ENCODE results near the gene CDNF.
"Not testable (repeated sequence)": the region's sequence is repeated elsewhere in the genome, so short reads cannot be mapped to it uniquely, and the experiment has no call there.

The CDNF gene

DNA sequence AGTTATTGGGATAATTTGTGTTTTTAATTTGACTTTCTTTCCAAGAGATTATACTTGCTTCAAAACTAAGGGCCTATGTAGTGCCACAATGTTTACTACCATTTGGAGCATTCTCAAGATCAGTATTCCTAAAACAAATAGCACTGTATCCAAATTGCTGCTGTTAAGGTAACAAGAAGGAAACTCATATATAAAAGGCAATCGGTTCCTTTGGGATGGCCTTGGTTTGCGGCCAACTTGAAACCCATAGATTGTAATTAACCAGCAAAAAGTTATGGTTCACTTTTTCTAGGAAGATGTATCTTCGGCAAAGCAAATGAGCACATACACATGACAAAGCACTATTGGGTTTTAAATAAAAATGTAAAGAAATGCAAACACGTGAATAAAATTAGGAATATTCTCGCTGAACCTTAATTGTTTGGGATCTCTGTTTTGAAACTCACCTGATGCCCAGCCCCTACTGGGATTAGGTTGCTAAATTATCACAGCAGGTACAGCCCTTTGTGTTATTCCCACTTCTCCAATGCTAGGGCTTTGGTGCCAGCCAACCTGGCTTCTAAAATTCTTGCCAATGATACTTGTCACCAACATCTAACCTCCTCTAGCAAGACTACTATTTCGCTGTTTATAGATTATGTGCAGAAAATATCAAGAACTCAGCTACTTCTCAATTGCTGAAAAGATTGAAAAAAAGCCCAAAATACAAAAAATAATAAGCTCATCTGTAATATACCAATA is 16.0 kb downstream of the CDNF start:
- H3K9ac ChIP-seq (ENCODE audit: low read depth in 1 of 2, low read length in 2 of 2), result no peak overlapping the region
- H3K36me3 ChIP-seq (ENCODE audit: control insufficient read depth in 2 of 2, insufficient read depth in 2 of 2, low read length in 2 of 2), result no peaks in the 10 kb centered on the region
- no peaks in the 10 kb centered on the region for H3K27me3 ChIP-seq (ENCODE audit: control insufficient read depth in 2 of 2, insufficient read depth in 2 of 2, low read length in 2 of 2)
- H3K4me3 ChIP-seq (ENCODE audit: low read length in 2 of 2), result no peak overlapping the region
- H3K4me1 ChIP-seq (ENCODE audit: control insufficient read depth in 2 of 2, insufficient read depth in 2 of 2, low read length in 2 of 2), result peaks cover 0 to 3% of the 10 kb centered on the region in 2 donors
- H3K9me3 ChIP-seq (ENCODE audit: control insufficient read depth in 2 of 2, low read length in 2 of 2), result no peaks in the 10 kb centered on the region
- no peak overlapping the region for H3K27ac ChIP-seq (ENCODE audit: low read depth in 2 of 2, low read length in 2 of 2)

DNA sequence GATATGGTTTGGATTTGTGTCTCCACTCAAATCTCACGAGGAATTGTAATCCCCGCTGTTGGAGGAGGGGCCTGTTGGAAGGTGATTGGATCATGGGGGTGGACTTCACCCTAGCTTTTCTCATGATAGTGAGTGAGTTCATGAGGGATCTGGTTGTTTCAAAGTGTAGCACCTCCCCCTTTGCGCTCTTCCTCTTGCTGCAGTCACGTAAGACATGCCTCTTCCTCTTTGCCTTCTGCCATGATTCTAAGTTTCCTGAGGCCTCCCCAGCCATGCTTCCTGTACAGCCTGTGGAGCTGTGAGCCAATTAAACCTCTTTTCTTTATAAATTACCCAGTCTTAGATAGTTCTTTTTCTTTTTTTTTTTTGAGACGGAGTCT is 17.1 kb downstream of the CDNF start:
- H3K9ac ChIP-seq (ENCODE audit: low read depth in 1 of 2, low read length in 2 of 2), result no peak overlapping the region
- no peaks in the 10 kb centered on the region for H3K27me3 ChIP-seq (ENCODE audit: control insufficient read depth in 2 of 2, insufficient read depth in 2 of 2, low read length in 2 of 2)
- no peak overlapping the region for H3K4me3 ChIP-seq (ENCODE audit: low read length in 2 of 2)
- H3K27ac ChIP-seq (ENCODE audit: low read depth in 2 of 2, low read length in 2 of 2), result no peak overlapping the region
- peaks cover 0 to 3% of the 10 kb centered on the region in 2 donors for H3K4me1 ChIP-seq (ENCODE audit: control insufficient read depth in 2 of 2, insufficient read depth in 2 of 2, low read length in 2 of 2)
- H3K9me3 ChIP-seq (ENCODE audit: control insufficient read depth in 2 of 2, low read length in 2 of 2), result no peaks in the 10 kb centered on the region
- H3K36me3 ChIP-seq (ENCODE audit: control insufficient read depth in 2 of 2, insufficient read depth in 2 of 2, low read length in 2 of 2), result no peaks in the 10 kb centered on the region

DNA sequence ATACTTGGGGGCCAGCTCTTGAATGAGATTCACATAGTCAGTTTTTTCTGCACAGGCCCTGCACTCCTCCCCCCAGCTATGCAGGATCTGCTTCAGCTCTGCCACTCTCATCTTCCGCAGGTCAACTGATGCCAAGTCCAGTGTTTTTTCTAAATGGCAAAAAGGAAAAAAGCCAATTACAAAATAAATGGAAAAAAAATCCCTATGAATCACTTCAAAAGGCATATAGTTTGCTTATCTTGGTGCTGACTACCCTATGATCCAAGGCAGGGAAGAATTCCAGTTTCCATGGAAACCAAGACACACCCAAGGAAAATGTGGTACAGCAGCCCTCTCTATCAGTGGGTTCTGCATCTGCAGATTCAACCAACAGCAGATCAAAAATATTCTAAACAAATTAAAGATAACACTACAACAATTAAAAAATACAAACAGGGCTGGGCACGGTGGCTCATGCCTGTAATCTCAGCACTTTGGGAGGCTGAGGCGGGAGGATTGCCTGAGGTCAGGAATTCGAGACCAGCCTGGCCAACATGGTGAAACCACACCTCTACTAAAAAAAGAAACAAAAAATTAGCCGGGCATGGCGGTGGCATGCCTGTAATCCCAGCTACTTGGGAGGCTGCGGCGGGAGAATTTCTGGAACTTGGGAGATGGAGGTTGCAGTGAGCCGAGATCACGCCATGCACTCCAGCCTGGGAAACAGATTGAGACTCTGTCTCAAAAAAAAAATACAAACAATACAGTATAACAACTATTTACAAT is 17.6 kb downstream of the CDNF start:
- Histone ChIP-seq H3K27me3 (ENCODE audit: control insufficient read depth in 2 of 2, insufficient read depth in 2 of 2, low read length in 2 of 2) (no peaks in the 10 kb centered on the region), H3K36me3 (ENCODE audit: control insufficient read depth in 2 of 2, insufficient read depth in 2 of 2, low read length in 2 of 2) (no peaks in the 10 kb centered on the region), H3K9ac (ENCODE audit: low read depth in 1 of 2, low read length in 2 of 2) (no peak overlapping the region), H3K4me3 (ENCODE audit: low read length in 2 of 2) (no peak overlapping the region), H3K4me1 (ENCODE audit: control insufficient read depth in 2 of 2, insufficient read depth in 2 of 2, low read length in 2 of 2) (peaks cover 0 to 3% of the 10 kb centered on the region in 2 donors), H3K27ac (ENCODE audit: low read depth in 2 of 2, low read length in 2 of 2) (no peak overlapping the region), H3K9me3 (ENCODE audit: control insufficient read depth in 2 of 2, low read length in 2 of 2) (no peaks in the 10 kb centered on the region)

DNA sequence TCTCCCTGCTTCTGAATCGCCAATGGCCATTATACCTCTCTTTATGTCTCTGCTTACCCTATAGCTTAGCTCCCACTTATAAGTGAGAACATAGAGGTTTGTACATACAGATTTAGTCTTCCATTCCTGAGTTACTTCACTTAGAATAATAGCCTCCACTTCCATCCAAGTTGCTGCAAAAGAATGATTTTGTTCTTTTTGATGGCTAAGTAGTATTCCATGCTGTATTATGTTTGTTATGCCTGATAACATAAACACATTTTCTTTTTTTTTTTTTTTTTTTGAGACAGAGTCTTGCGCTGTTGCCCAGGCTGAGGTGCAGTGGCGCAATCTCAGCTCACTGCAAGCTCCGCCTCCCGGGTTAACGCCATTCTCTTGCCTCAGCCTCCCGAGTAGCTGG is 21.1 kb downstream of the CDNF start:
- H3K4me1 ChIP-seq (ENCODE audit: control insufficient read depth in 2 of 2, insufficient read depth in 2 of 2, low read length in 2 of 2); H3K9ac ChIP-seq (ENCODE audit: low read depth in 1 of 2, low read length in 2 of 2); H3K27ac ChIP-seq (ENCODE audit: low read depth in 2 of 2, low read length in 2 of 2); H3K9me3 ChIP-seq (ENCODE audit: control insufficient read depth in 2 of 2, low read length in 2 of 2); H3K4me3 ChIP-seq (ENCODE audit: low read length in 2 of 2); H3K27me3 ChIP-seq (ENCODE audit: control insufficient read depth in 2 of 2, insufficient read depth in 2 of 2, low read length in 2 of 2); H3K36me3 ChIP-seq (ENCODE audit: control insufficient read depth in 2 of 2, insufficient read depth in 2 of 2, low read length in 2 of 2): not testable (repeated sequence)

DNA sequence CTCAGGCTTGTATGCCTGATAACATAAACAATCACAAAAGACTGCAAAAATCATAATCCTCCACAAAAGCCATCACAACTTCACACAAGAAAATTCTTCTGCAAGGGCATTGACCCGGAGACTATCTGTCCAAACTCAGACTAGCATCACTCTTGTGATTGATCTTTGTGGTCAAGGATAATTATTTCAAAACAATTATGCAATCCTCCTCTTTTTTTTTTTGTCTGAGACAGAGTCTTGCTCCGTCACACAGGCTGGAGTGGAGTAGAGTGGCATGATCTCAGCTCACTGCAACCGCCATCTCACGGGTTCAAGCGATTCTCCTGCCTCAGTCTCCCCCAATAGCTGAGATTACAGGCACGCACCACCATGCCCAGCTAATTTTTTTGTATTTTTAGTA is 22.2 kb downstream of the CDNF start:
- Histone ChIP-seq H3K27ac (ENCODE audit: low read depth in 2 of 2, low read length in 2 of 2) (no peak overlapping the region), H3K4me3 (ENCODE audit: low read length in 2 of 2) (no peak overlapping the region), H3K36me3 (ENCODE audit: control insufficient read depth in 2 of 2, insufficient read depth in 2 of 2, low read length in 2 of 2) (no peaks in the 10 kb centered on the region), H3K9ac (ENCODE audit: low read depth in 1 of 2, low read length in 2 of 2) (no peak overlapping the region), H3K4me1 (ENCODE audit: control insufficient read depth in 2 of 2, insufficient read depth in 2 of 2, low read length in 2 of 2) (no peaks in the 10 kb centered on the region), H3K9me3 (ENCODE audit: control insufficient read depth in 2 of 2, low read length in 2 of 2) (no peaks in the 10 kb centered on the region), H3K27me3 (ENCODE audit: control insufficient read depth in 2 of 2, insufficient read depth in 2 of 2, low read length in 2 of 2) (no peaks in the 10 kb centered on the region)

DNA sequence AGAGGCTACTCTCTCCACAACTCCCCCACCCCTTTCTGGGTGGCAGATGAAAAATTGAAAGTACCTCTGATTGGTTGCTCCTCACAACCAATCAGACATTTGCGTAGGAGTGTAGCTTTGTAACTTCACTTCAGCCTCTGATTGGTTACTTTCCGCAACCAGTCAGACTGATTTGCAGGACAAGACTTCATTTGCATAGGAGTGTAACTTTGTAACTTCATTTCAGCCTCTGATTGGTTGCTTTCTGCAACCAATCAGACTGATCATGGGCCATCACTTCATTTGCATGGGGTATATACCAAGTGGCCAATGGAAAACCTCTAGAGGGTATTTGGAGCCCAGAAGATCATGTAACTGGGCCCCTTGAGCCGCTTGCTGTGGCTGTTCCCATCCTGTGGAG is 25.6 kb downstream of the CDNF start:
- Histone ChIP-seq H3K36me3 (ENCODE audit: control insufficient read depth in 2 of 2, insufficient read depth in 2 of 2, low read length in 2 of 2) (no peaks in the 10 kb centered on the region), H3K4me3 (ENCODE audit: low read length in 2 of 2) (no peak overlapping the region), H3K9me3 (ENCODE audit: control insufficient read depth in 2 of 2, low read length in 2 of 2) (no peaks in the 10 kb centered on the region), H3K9ac (ENCODE audit: low read depth in 1 of 2, low read length in 2 of 2) (no peak overlapping the region), H3K27ac (ENCODE audit: low read depth in 2 of 2, low read length in 2 of 2) (no peak overlapping the region), H3K27me3 (ENCODE audit: control insufficient read depth in 2 of 2, insufficient read depth in 2 of 2, low read length in 2 of 2) (no peaks in the 10 kb centered on the region), H3K4me1 (ENCODE audit: control insufficient read depth in 2 of 2, insufficient read depth in 2 of 2, low read length in 2 of 2) (no peaks in the 10 kb centered on the region)

DNA sequence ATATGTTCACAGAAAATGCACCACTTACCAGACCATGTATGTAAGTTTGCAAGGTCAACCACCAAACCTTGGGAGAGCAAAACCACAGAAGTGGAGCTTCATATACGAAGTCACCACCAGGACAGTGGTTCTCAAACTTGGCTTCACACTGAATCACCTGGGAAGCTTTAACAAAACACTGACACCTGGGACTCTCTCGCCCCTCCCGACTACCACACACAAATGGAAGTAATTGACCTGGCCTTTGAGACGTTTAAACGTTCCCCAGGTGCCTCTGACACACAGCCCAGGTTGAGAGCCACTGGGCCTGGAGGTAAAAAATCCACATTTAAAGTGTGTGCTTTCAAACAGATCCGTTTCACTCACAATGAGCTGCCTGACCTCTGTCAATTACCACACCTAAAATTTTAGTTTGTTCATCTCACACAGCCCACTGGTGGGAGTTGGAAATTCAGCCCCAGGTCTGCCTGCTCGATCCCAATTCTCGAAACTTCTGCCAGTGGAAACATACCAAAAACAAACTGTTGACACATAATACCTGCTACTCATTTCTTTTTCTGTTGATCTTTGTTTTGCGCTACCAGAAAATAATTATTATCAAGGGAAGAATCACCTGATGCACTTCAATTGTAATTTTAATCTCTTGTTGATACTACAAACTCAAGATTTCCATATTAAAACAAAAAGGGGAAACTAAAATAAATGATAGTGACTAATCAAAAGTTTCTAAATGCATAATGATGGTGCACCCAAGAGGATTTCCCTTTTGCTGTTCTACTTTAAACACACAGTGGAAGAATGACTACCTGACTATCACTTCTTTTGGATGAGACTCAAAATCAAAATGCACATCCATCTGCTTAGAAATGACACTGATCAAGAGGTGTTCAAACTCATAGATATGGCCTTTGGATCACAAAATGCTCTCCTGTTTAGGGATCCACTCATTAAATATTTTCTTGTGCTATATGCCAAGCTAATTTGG is 26.6 kb downstream of the CDNF start:
- Histone ChIP-seq H3K27ac (ENCODE audit: low read depth in 2 of 2, low read length in 2 of 2) (no peak overlapping the region), H3K4me3 (ENCODE audit: low read length in 2 of 2) (no peak overlapping the region), H3K27me3 (ENCODE audit: control insufficient read depth in 2 of 2, insufficient read depth in 2 of 2, low read length in 2 of 2) (no peaks in the 10 kb centered on the region), H3K9ac (ENCODE audit: low read depth in 1 of 2, low read length in 2 of 2) (no peak overlapping the region), H3K4me1 (ENCODE audit: control insufficient read depth in 2 of 2, insufficient read depth in 2 of 2, low read length in 2 of 2) (no peaks in the 10 kb centered on the region), H3K9me3 (ENCODE audit: control insufficient read depth in 2 of 2, low read length in 2 of 2) (no peaks in the 10 kb centered on the region), H3K36me3 (ENCODE audit: control insufficient read depth in 2 of 2, insufficient read depth in 2 of 2, low read length in 2 of 2) (no peaks in the 10 kb centered on the region)

DNA sequence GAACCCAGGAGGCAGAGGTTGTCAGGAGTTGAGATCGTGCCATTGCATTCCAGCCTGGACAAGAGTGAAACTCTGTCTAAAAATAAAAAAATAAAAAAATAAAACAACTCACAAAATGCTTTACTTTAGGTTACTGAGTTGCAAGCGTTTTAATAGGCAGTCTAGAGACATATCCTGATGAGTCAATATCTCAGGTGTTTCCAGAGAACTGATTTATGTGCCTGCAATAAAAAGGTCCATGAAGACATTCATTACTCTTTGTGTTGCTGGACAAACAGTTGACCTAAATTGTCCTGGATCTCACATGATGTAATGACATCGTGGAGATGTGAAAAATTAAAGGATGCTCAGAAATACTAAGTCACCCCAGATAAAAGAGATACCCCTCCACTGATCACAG is 31.5 kb downstream of the CDNF start:
- H3K27ac ChIP-seq (ENCODE audit: low read depth in 2 of 2, low read length in 2 of 2), result no peak overlapping the region
- no peak overlapping the region for H3K4me3 ChIP-seq (ENCODE audit: low read length in 2 of 2)
- peaks cover 0 to 2% of the 10 kb centered on the region in 2 donors for H3K9me3 ChIP-seq (ENCODE audit: control insufficient read depth in 2 of 2, low read length in 2 of 2)
- no peaks in the 10 kb centered on the region for H3K27me3 ChIP-seq (ENCODE audit: control insufficient read depth in 2 of 2, insufficient read depth in 2 of 2, low read length in 2 of 2)
- H3K36me3 ChIP-seq (ENCODE audit: control insufficient read depth in 2 of 2, insufficient read depth in 2 of 2, low read length in 2 of 2), result no peaks in the 10 kb centered on the region
- H3K4me1 ChIP-seq (ENCODE audit: control insufficient read depth in 2 of 2, insufficient read depth in 2 of 2, low read length in 2 of 2), result no peaks in the 10 kb centered on the region
- H3K9ac ChIP-seq (ENCODE audit: low read depth in 1 of 2, low read length in 2 of 2), result no peak overlapping the region

DNA sequence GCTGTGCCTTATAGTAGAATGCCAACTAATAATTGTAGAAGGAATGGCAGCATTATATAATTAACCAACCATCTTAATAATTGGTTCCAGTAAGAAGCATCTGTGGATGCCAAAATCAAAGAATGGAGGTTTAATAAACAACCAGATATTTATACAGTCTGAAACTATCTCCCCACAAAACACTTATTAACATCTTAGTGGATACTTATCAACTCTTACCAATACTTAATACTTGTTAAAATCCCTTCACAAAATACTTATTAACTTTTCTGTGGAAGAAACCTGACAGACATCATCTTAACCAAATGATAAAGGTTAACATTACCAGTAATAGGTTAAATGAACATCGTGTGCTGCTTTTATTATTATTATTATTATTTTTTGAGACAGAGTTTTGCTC is 34.0 kb downstream of the CDNF start:
- Histone ChIP-seq H3K9ac (ENCODE audit: low read depth in 1 of 2, low read length in 2 of 2) (no peak overlapping the region), H3K36me3 (ENCODE audit: control insufficient read depth in 2 of 2, insufficient read depth in 2 of 2, low read length in 2 of 2) (no peaks in the 10 kb centered on the region), H3K9me3 (ENCODE audit: control insufficient read depth in 2 of 2, low read length in 2 of 2) (peaks cover 0 to 2% of the 10 kb centered on the region in 2 donors), H3K4me1 (ENCODE audit: control insufficient read depth in 2 of 2, insufficient read depth in 2 of 2, low read length in 2 of 2) (no peaks in the 10 kb centered on the region), H3K27ac (ENCODE audit: low read depth in 2 of 2, low read length in 2 of 2) (no peak overlapping the region), H3K4me3 (ENCODE audit: low read length in 2 of 2) (no peak overlapping the region), H3K27me3 (ENCODE audit: control insufficient read depth in 2 of 2, insufficient read depth in 2 of 2, low read length in 2 of 2) (no peaks in the 10 kb centered on the region)

DNA sequence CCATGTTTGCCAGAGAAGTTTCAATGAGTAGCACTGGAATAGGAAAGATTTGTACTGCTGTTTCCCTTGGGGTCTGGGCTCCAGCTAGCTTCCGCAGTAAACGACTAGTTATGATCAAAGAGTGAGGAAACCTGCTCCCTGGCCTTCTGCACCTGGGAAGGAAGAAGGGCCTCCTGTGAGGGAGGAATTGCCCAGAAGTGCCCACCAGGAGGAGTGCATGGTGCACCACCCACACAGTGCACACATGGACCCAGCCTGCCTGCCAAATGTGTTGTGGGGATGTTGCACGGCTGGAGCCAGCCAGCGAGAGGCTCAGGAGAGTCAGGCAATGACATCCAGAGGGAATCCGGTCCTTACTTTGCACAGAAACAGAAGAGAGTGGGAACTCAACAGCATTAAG is 36.1 kb downstream of the CDNF start:
- H3K4me1 ChIP-seq (ENCODE audit: control insufficient read depth in 2 of 2, insufficient read depth in 2 of 2, low read length in 2 of 2), result no peaks in the 10 kb centered on the region
- H3K9ac ChIP-seq (ENCODE audit: low read depth in 1 of 2, low read length in 2 of 2), result no peak overlapping the region
- no peak overlapping the region for H3K4me3 ChIP-seq (ENCODE audit: low read length in 2 of 2)
- no peak overlapping the region for H3K27ac ChIP-seq (ENCODE audit: low read depth in 2 of 2, low read length in 2 of 2)
- H3K9me3 ChIP-seq (ENCODE audit: control insufficient read depth in 2 of 2, low read length in 2 of 2), result peaks cover 0 to 2% of the 10 kb centered on the region in 2 donors
- H3K27me3 ChIP-seq (ENCODE audit: control insufficient read depth in 2 of 2, insufficient read depth in 2 of 2, low read length in 2 of 2), result no peaks in the 10 kb centered on the region
- no peaks in the 10 kb centered on the region for H3K36me3 ChIP-seq (ENCODE audit: control insufficient read depth in 2 of 2, insufficient read depth in 2 of 2, low read length in 2 of 2)
